NK-92 (cell line): ENCODE measurements around the gene FASTK.
"Not testable (repeated sequence)": the region's sequence is repeated elsewhere in the genome, so short reads cannot be mapped to it uniquely, and the experiment has no call there.

Experiments used
- DNase-seq: peaks from one replicate; lab custom pipeline; 2025; ENCODE audit not compliant: unreplicated experiment; lab: John Stamatoyannopoulos, UW

Gene FASTK

GRCh38 chr7:151032936-151033863 lies 47.4 kb downstream of the FASTK start:
- DNase-seq: no peak

GRCh38 chr7:151031011-151031410 lies 49.6 kb downstream of the FASTK start:
- DNase-seq: no peak

GRCh38 chr7:151028948-151029501 lies 51.6 kb downstream of the FASTK start:
- DNase-seq: no peak

- DNase-seq: peak; percentile 77
Observed at GRCh38 chr7:151028131-151028947, 52.3 kb downstream of the FASTK start, which contains the start of gene ABCB8. Gene ABCB8, plus strand, starts transcription at chr7:151028450. Its CDS starts 66 bp downstream, at chr7:151028516.

GRCh38 chr7:151027728-151028130 lies 52.9 kb downstream of the FASTK start:
- not testable (repeated sequence) for DNase-seq

GRCh38 chr7:151026771-151027727 lies 53.6 kb downstream of the FASTK start:
- DNase-seq: not testable (repeated sequence)
